ENCODE data around the gene MAP3K19.

GRCh38 chr2:135074216-135074615 is 27.0 kb upstream of the MAP3K19 start:
- TF ChIP-seq GATA2 (IDR thresholded peaks at IDR 0.05; ENCODE audit: low read depth, low read length) (no peak), GATA3 (IDR thresholded peaks at IDR 0.05; ENCODE audit: low read depth, low read length) (no peak)
